HG03135 (cell line): ENCODE measurements around the gene LRRC75B.
"Not testable (repeated sequence)": the region's sequence is repeated elsewhere in the genome, so short reads cannot be mapped to it uniquely, and the experiment has no call there.

Experiments used
- ATAC-seq: cut with Tn5 transposase; IDR thresholded peaks from one replicate; pipeline ENCODE4 v1.9.1; 2021; ENCODE audit warnings: mild to moderate bottlenecking, moderate library complexity; ENCODE audit not compliant: unreplicated experiment

The LRRC75B gene

DNA sequence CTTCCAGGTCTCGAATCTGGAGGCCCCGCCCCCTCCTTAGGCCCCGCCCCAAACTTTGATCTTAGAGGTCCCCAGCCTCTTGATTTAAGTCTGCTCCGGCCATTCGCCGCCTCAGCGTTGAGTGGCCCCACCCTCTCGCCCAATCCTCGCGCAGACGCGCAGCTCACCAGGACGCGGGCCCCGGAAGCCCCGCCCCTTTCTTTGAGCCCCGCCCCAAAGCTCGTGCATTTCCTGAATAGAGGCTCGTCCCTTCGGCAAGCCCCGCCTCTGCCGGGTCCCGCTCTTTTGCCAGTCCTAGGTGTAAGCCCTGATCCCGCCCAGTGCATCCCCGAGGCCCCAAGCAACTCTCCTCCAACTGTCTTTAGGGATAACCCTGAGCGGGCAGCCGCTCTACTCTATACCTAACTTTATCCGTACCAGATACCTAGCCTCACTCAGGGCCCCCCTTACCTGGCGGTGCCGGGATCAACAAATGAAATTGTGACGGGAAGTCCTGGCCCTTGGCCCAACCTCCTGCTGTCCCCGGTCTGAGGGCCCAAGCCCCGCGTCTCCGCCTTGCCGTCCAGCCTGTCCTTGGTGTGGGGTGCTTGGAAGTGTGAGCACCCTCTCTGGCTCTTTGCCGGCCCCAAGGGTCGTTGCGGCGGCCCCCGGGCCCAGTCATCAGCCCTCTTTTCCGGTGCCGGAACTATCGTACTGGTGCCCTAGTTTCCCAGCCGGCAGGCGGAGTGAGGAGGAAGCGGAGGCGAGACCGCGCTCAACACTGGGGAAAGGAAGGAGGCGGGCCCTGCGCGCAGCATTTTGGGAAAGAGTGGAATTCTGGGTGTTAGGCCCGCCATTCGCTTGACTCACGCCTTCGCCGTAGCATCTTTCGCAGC is 37.5 kb downstream of the LRRC75B start, which contains the start of gene SNRPD3:
SNRPD3 (plus strand) TSS at position 835 of the 875 bp plus-strand sequence. CDS start 1,676 bp downstream, outside the sequence.
- ATAC-seq: peak; percentile 70

DNA sequence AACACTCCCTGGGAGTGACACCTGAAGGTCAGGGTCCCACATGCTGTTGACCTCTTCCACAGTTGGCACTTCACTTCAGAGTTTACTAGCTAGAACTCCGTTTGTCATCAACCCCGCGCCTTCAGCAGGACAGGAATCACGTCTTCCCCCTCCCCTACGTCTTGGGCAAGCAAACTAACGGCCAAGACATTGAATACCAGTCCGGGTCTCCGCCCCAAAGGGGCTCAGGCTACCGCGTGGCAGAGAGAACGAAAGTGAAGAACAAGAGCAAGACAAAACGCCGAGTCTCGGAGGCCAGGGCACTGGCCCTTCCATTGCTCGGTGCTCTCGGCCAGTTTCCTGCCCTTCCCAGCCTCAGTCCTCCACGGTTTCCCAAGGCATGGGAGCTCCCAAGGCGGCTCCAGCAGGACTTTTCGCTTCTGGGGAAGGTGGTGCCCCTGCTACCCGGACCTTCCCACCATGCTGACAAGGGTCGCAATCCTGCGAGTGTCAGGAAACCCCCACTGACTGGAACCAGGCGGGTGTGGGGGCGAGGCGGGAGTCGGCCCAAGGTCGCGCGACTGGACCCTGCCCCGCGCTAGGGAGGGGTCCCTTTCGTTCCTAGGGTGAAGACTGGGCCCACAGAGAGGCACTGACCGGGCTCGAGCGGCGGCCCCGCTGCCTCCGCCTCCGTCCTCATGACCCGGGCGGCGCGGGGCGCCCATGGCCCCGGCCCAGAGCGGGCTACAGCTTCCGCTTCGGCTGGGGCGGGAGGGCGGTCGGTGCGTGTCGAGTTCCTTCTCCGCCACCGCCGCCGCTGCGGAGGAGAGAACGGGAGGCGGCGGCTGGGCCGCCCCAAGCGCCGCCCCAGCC is 38.3 kb downstream of the LRRC75B start, which contains the start of gene GUCD1:
GUCD1 (minus strand) TSS at position 826 of the 852 bp plus-strand sequence; CDS start at position 679, 147 bp downstream.
- peak; percentile 17 for ATAC-seq

DNA sequence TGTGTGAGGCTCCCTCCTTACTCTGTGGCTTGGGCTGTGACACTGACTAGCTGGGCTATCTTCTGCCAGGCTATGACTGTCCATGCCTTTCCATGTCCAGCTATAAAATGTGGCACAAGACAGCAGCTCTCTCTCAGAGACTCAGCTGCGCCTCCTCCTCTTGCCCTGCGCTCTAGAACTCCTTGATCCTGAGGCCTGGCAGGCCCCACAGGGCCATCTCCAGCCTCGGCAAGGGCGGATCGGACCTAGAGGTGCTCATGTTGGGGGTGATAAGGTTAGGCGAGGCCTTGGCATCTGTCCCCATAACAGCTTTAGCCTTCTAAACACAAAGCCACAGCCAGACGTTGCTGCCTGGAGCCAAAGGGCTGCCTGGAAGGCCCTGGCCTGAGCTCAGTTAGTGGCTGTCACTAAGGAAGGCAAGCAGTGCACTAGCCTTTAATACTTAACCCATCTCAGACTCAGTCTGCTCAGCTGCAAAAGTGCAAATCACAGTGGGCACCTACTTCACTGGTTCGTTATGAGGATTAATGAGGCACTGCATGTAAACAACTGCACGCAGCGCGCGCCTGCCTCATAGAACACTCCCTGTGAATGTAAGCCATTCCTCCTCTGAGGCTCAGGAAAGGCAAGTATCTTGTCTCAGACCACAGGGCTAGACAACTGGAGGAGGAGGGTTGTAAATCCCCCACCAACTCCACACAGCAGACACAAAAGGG is 39.1 kb downstream of the LRRC75B start:
- ATAC-seq: no peak

DNA sequence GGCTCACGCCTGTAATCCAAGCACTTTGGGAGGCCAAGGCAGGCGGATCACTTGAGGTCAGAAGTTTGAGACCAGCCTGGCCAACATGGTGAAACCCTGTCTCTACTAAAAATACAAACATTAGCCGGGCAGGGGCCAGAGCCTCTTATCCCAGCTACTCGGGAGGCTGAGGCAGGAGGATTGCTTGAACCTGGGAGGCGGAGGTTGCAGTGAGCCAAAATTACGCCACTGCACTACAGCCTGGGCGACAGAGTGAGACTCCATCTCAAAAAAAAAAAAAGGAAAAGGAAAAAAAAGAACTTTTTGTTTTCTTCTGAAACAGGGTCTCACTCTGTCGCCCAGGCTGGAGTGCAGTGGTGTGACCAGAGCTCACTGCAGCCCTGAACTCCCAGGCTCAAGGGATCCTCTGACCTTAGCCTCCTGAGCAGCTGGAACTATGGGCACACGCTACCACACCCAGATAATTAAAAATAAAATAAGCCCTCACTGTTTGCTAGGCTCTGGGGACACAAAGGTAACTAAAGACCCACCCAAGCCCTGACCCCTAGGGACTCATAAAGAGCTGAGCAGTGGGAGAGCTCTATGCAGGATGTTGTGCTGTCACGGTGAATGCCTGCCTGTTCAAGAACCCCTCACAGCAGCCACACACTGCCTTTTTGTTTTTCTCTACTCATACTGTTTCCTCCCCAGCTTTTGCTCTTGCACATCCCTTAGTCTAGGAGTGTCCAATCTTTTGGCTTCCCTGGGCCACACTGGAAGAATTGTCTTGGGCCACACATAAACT is 40.2 kb downstream of the LRRC75B start:
- ATAC-seq: not testable (repeated sequence)

DNA sequence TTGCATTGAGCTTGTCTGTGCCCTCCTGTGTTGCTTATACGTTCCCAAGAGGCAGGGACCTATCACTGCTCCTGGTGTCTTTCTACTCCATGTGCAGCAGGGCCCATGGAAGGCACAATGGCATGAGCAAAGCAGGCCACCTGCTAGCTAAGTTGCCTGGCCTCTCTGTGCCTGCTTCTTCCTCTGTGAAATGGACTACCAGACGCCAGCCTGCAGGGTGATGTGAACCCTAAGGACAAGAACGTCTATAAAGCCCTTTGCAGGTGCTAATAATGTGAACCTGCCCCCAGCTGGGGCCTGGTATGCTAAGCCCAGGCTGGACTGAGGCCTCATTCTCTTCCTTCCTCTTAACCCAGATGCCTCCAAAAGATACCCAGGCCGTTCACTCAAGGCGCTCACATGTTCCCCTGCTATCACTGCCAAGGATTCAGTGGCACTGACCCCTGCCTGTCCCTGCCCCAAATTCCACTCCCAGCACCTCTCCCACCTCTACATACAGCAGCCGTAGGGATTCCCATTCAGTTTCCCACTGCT is 41.9 kb downstream of the LRRC75B start:
- no peak for ATAC-seq

DNA sequence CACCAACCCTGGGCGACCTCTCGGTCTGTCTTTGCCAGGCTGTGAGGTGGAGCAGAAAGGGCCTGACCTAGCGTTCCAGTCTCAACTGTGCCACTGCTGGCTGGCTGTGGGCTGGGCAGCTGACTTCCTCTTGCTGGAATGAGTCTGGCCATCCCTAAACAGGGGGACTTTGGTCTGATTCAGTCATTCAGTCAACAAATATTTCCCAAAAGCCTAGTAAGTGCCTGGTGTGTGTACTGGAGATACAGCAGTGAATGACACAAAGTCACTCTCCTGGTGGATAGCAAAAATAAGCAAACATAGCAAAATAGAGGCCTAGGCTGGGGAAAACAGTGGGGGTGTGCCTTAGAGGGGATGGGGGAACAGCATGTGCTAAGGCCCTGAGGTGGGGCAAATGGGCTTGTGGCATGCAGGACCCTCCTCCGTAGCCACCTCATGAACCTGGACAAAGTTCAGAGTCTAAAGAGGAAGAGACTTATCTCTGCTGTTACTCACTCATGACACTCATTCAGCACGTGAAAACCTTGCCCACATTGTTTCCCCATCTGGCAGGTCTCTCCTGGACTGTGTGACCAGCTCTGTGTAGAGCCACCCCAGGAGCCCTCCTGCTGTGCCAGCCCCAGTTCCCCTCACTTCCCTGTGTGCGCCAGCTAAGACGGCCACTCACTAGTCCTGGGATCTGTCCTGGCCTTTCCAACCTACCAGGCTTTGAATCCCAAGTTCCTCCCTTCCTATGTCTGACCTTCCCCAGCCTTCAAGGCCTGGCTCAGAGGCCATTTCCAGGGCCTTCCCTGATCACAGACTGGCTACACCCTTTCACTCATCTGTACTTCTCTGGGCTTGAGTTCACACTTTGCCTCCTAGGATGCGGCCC is 42.6 kb downstream of the LRRC75B start:
- ATAC-seq: no peak

DNA sequence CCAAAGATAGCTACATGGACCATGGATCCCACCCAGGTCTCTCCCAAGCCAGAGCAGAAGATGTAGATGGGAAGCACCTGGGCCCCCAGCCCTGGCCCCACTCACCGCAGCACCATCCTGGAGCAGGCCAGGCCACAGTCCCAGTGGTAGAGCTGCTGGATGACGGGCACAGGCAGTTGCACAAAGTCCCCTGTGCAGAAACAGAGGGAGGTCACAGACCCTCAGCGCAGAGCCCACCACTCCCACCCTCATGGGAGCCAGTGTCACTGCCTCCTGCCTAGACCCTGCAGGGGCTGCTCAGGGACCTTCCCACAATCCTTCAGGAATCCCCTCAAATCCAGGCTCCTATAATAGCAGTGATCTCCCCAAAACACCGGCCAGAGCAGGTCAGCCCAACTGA is 44.1 kb downstream of the LRRC75B start:
- ATAC-seq: no peak

DNA sequence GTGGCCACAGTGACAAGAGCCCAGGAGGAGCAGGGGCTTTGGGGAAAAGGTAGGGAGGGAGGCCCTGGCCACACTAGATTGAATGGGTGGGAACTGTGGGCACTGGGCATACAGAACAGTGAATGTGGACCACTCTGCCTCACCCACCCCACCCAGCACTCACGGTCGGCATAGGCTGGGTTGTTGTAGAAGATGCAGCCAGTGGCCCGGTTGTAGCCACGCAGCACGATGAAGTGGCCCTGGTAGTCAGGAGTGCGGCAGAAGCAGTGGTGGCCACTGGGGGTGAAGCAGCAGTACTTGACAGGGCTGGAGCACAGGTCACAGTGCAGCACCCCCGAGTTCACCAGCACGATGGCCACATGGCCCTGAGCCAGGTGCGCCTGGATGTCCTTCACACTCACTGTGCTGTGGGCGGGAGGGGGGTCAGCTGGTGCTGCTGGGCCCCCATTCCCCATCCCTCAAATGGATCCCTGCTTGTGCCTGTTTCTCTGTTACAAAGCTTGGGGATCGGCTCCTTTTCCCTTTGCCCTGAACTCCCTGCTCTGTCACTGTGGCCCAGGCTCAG is 49.1 kb downstream of the LRRC75B start:
- no peak for ATAC-seq

DNA sequence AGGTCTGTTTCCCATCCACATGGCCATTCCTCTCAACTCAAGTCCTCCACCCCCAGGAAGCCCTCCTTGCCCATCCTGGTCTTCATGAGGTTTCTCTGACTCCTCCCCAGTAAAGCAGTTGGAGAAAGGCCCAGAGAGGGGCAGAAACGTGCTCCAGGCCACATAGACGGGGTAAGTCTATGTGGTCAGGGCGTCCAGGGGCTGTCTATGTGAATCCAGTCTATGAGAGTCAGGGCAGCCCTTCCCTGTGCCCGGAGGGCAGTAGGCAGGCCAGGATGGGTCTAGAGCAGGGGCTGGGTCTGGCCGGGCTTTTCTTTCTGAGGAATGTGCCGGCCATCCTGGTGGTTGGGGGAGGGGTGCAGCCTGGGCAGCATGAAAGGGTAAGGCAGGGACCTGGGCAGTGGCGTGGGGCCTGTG is 49.7 kb downstream of the LRRC75B start:
- no peak for ATAC-seq

DNA sequence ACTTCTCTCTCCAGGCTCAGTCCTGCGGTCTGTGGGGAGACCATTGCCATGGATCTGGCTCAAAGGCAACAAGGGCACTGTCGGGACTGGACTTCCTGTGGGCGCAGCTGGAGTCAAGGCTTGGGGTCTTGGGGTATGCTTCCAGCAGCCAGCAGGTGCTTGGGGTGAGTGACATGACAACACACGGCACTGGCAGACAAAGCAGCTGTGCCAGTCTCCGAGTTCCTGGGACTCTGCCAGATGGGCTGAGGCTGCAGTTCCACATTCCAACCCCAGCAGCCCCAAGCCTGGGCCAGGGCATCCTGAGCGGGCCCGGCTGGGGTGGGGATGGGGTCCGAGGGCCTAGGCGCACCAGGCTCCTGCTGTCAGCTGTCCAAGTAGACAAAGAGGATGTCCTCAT is 50.2 kb downstream of the LRRC75B start:
- no peak for ATAC-seq

DNA sequence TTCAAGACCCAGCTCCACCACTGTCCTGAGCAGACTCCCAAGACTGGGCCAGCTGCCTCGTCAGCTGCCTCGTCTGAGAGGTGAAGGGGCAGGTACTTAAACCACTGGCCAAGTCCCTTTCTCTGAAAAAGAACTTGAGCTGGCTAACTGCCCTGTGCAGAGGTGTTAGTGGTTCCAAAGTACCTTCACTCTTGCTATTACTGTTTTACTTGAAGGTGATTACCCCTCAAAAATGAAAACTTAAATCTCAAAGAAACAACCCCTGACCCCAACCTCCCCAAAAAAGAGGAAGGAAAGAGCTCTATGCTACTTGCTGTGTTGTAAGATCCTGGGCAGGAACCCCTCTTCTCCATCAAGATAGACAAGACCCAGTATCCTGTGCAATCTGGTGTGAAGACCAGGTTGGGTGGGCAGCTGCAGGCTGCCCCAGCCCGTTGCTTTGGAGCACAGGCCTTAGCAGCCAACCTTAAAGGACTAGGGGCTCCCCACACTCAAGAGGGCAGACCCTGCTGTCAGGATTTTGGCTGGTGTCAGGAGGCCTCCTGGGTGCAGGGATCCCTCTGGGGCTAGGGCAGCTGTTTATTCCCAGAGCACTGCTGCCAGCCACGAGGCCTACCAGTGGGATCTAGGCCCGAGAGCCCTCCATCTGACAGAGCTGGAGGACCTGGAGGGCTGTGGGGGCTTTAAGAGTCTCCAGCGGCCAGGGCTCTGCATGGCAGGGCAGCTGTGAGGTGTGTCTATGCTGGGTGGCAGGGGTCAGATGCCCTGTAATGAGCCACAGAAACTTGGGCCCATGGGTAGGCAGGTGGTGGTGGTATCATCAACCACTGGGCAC is 51.0 kb downstream of the LRRC75B start:
- ATAC-seq: no peak

DNA sequence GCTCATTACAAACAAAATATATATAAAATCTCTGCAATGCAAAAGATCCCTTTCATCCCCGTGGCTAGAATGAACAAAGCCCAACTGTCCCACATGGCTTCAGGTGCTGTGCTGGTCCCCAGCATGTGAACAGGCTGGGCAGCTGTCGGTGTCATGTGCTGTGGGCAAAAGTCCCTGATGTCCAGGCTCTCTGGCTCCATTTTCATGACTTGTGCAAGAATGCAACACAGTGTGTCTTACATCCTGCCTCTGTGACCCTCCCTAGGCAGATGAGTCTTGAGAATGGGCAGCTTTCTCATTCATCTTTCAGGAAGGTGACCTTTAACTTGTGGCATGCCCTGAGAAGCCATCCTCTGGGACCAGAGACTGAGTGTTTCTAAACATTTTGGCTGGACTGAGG is 52.4 kb downstream of the LRRC75B start:
- no peak for ATAC-seq

DNA sequence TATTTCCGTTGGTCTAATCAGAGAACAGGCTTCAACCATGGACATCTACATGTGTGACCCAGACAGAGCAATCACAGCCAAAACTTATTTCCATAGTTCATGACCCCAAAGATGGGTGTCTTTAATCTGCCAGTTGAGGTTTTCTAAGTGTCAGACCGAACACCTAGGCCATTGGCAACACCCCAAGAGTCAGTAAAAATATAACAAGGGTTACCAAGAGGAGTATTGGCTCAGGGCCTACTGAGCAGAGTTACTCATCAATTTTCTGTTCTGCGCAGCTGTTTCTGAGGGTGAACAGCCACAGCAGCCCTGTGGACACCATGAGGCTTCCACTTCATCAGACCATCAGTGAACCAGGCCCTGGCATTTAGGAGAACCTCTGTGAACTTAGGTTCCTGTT is 56.8 kb downstream of the LRRC75B start:
- ATAC-seq: no peak
